Thyroid gland (tissue), 4 donors: ENCODE measurements around the gene GRAMD2B. TPM values are rescaled to one million over a fixed set of nuclear protein-coding genes. Genes with fewer than 3 reads are reported as not detected.

Source experiments
- DNase-seq, 2 donors: peaks; one replicate each; pipeline ENCODE4 v3.0.0-alpha.2; 2019
- H3K27ac ChIP-seq, 3 donors: fragments of 200-600 bp; sonication (generic); 1 replicate in 2 of 3; 2 replicates in 1 of 3; pipeline ENCODE4 v1.5.1; 2016 to 2019; ENCODE audit warnings: mild to moderate bottlenecking in 1 of 3, moderate library complexity in 1 of 3
- H3K27me3 ChIP-seq: fragments of 200-600 bp; sonication (generic); one replicate; pipeline ENCODE4 v1.5.1; 2019
- H3K36me3 ChIP-seq, 2 donors: fragments of 200-600 bp; sonication (generic); one replicate each; pipeline ENCODE4 v1.5.1; 2016 to 2019
- H3K4me1 ChIP-seq, 2 donors: fragments of 200-600 bp; sonication (generic); one replicate each; pipeline ENCODE4 v1.5.1; 2017 to 2019
- H3K4me3 ChIP-seq, 3 donors: fragments of 200-600 bp; sonication (generic); replicated peaks in 1 of 3; 1 replicate in 2 of 3; 2 replicates in 1 of 3; pipeline ENCODE4 v1.5.1; 2016; ENCODE audit warnings: mild to moderate bottlenecking in 1 of 3
- H3K9me3 ChIP-seq: fragments of 200-600 bp; sonication (generic); one replicate; pipeline ENCODE4 v1.5.1; 2017
- POLR2A ChIP-seq, 2 donors: fragments of 450-650 bp; IDR thresholded peaks; one replicate each; pipeline ENCODE4 v1.6.1; 2017; ENCODE audit warnings: antibody characterized with exemption in 2 of 2, mild to moderate bottlenecking in 2 of 2, moderate library complexity in 1 of 2
- WGBS, 2 donors: methylation state at CpG; one replicate each; pipeline ENCODE4 v1.1.5; 2017; 5-methylcytosine and 5-hydroxymethylcytosine counted together
- intact Hi-C: fragments of 100-400 bp; cut with DNase I; formaldehyde crosslinking; loops from one replicate; pipeline ENCODE4 v1.15.1; 2023
- total RNA-seq, 4 donors: library from RNA; depleted of rRNA; stranded (reverse); fragments of >200 nt; gene quantifications; one replicate each; pipeline ENCODE4 v1.2.3, GENCODE V29; 2016
- TF ChIP-seq, protein P1 (sequence below), 6 experiments: fragments of 200-600 bp in 3 of 6; fragments of 450-650 bp in 3 of 6; sonication (generic) in 3 of 6; IDR thresholded peaks; one replicate each; pipeline ENCODE4 v1.5.1; 2016 to 2019; ENCODE audit warnings: antibody characterized with exemption in 6 of 6, mild to moderate bottlenecking in 2 of 6, inconsistent platforms in 1 of 6, moderate library complexity in 1 of 6

Gene GRAMD2B
- total RNA-seq, 4 donors from 2014 or later, result 68.1 to 115 (median 105) TPM

DNA sequence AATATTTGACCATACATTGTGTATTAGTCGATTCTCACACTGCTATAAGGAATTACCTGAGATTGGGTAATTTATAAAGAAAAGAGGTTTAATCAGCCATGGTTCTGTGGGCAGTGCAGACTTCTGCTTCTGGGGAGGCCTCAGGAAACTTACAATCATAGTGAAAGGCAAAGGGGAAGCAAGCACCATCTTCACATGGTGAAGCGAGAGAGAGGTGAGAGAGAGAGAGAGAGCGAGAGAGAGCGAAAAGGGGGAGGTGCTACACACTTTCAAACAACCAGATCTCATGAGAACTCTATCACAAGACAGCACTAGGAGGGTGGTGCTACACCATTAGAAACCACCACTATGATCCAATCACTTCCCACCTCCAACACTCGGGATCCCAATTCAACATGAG, 4.1 kb upstream of the GRAMD2B start:
- Histone ChIP-seq H3K4me3 (no peak overlapping the region), H3K27ac (no peak overlapping the region), H3K27me3 (no peaks in the 10 kb centered on the region), H3K4me1 (peaks cover 4 to 20% of the 10 kb centered on the region in 2 donors), H3K36me3 (no peaks in the 10 kb centered on the region), H3K9me3 (no peaks in the 10 kb centered on the region)
- no peak for DNase-seq
- 95 to 97% methylated on average over 5 of the region's 5 CpGs for WGBS, 2 donors
- TF ChIP-seq, protein P1, sequence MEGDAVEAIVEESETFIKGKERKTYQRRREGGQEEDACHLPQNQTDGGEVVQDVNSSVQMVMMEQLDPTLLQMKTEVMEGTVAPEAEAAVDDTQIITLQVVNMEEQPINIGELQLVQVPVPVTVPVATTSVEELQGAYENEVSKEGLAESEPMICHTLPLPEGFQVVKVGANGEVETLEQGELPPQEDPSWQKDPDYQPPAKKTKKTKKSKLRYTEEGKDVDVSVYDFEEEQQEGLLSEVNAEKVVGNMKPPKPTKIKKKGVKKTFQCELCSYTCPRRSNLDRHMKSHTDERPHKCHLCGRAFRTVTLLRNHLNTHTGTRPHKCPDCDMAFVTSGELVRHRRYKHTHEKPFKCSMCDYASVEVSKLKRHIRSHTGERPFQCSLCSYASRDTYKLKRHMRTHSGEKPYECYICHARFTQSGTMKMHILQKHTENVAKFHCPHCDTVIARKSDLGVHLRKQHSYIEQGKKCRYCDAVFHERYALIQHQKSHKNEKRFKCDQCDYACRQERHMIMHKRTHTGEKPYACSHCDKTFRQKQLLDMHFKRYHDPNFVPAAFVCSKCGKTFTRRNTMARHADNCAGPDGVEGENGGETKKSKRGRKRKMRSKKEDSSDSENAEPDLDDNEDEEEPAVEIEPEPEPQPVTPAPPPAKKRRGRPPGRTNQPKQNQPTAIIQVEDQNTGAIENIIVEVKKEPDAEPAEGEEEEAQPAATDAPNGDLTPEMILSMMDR (IDR thresholded peaks at IDR 0.05), result no peak
- TF ChIP-seq POLR2A (IDR thresholded peaks at IDR 0.05), result no peak
- intact Hi-C loops, result loop anchor here (10.0 kb wide), 1 partner anchor 64 kb away; no protein-coding TSS in a partner anchor

DNA sequence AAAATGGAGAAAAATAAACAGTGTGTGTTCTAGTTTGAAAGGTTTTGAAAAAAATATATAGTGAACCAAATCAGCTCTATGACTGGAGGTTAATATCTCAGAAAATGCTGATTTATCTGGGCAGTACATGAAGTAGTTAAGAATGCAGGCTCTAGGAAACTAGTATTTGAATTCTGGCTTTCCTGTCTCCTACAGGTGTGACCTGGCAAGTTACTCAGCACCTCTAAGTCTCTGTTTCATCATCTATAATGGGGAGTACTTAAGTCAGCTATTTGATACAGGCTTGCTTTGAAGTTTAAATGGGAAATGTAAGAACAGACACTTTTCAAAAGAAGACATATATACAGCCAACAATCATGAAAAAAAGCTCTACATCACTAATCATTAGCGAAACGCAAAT, 5.2 kb downstream of the GRAMD2B start:
- H3K9me3 ChIP-seq, result no peaks in the 10 kb centered on the region
- H3K36me3 ChIP-seq, result no peaks in the 10 kb centered on the region
- TF ChIP-seq, protein P1 (IDR thresholded peaks at IDR 0.05), result no peak
- TF ChIP-seq POLR2A (IDR thresholded peaks at IDR 0.05), result no peak
- intact Hi-C loops, result no loop called here
- H3K4me3 ChIP-seq, result no peak overlapping the region
- 26 to 41% methylated on average over 2 of the region's 2 CpGs for WGBS, 2 donors
- no peak for DNase-seq
- no peaks in the 10 kb centered on the region for H3K27me3 ChIP-seq
- peak overlapping the region in 1 of 3 donors; percentile 17 for H3K27ac ChIP-seq
- peaks cover 38 to 52% of the 10 kb centered on the region in 2 donors for H3K4me1 ChIP-seq

DNA sequence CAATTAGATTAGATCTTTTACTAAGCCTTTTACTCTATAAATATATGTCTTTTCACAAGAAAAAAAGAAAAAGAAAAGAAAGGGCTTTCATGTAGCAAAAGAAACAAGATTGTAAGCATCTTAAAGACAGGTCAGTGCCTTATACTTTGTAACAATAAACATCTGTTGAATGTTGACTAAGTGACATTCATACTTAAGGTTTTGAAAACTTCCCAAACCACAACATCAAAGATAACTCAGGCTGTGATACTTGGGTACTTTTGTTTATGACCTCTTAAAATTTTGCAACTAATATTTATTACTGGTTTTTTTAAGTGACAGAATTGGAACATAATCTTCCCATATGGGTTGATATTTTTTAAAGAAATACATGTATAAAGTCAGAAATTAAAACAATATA, 7.4 kb downstream of the GRAMD2B start:
- TF ChIP-seq, protein P1 (IDR thresholded peaks at IDR 0.05), result no peak
- TF ChIP-seq POLR2A (IDR thresholded peaks at IDR 0.05), result no peak
- no peak overlapping the region for H3K4me3 ChIP-seq
- H3K36me3 ChIP-seq, result no peaks in the 10 kb centered on the region
- peaks cover 44 to 64% of the 10 kb centered on the region in 2 donors for H3K4me1 ChIP-seq
- H3K27ac ChIP-seq, result no peak overlapping the region
- no peaks in the 10 kb centered on the region for H3K9me3 ChIP-seq
- DNase-seq, result no peak
- intact Hi-C loops, result no loop called here
- no peaks in the 10 kb centered on the region for H3K27me3 ChIP-seq

DNA sequence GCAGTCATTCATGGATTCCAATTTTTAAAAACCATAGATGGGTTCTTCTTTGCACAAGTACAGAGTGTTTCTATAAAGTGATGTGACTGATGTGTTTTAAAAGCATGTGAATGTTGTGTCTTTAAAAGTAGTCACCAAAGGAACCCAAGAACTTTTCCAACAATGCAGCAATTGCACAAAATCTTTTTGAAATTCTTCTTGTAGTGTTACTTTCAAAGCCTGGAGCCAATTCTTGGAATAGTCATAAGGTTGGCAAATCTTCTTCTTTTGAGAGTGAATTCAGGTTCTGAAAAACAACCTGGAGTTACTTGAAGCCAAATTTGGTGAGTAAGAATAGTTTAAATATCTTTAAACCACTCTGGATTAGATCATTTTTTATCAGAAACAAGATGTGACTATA, 10.5 kb downstream of the GRAMD2B start:
- no peak overlapping the region for H3K4me3 ChIP-seq
- no peaks in the 10 kb centered on the region for H3K27me3 ChIP-seq
- H3K27ac ChIP-seq, result peak overlapping the region; percentile 56 to 80 (median 64)
- peak in 1 of 2 donors; percentile 13 for TF ChIP-seq POLR2A (IDR thresholded peaks at IDR 0.05)
- TF ChIP-seq, protein P1 (IDR thresholded peaks at IDR 0.05), result no peak
- intact Hi-C loops, result no loop called here
- no peaks in the 10 kb centered on the region for H3K36me3 ChIP-seq
- no peaks in the 10 kb centered on the region for H3K9me3 ChIP-seq
- peaks cover 53 to 73% of the 10 kb centered on the region in 2 donors for H3K4me1 ChIP-seq
- no peak for DNase-seq

DNA sequence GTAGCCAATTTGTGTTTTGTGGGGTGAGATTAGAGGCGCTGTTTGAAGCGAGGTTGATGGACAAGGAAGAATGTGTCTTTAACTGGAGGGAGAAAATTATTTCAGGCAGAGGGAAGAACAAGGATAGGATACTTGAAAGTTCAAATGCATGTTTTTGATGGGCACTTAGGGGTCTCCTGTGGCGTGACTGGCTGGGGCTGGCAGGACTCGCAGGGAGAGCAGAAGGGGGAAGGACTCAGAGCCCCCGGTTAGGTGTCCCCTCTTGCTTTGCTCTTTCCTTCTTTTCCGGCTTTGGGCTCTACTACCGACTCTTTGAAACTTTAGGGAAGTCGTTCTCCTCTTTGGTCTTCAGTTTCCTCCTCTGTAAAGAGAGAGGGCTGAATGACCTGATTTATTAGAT, 12.1 kb downstream of the GRAMD2B start:
- Histone ChIP-seq H3K27ac (peak overlapping the region; percentile 56 to 80 (median 64)), H3K4me3 (no peak overlapping the region), H3K27me3 (no peaks in the 10 kb centered on the region), H3K36me3 (no peaks in the 10 kb centered on the region), H3K4me1 (peaks cover 44 to 59% of the 10 kb centered on the region in 2 donors), H3K9me3 (no peaks in the 10 kb centered on the region)
- TF ChIP-seq, protein P1 (IDR thresholded peaks at IDR 0.05), result no peak
- peak in 1 of 2 donors; percentile 37 for TF ChIP-seq POLR2A (IDR thresholded peaks at IDR 0.05)
- WGBS, 2 donors, result 35 to 38% methylated on average over 8 of the region's 8 CpGs
- DNase-seq, result peak; percentile 58 to 68
- intact Hi-C loops, result no loop called here
